H9 (cell line): ENCODE measurements around the gene CDCP2. TPM values are rescaled to one million over a fixed set of nuclear protein-coding genes. Genes with fewer than 3 reads are reported as not detected.

ENCODE experiments used
- DNase-seq: peaks from one replicate; pipeline ENCODE4 v3.0.0-alpha.2; 2017
- H2AFZ ChIP-seq: one replicate; pipeline ENCODE4 v1.6.1; 2013; ENCODE audit warnings: mild to moderate bottlenecking, low read length, control low read depth, moderate library complexity
- H2AK5ac ChIP-seq: 2 replicates; pipeline ENCODE4 v1.6.1; 2013; ENCODE audit warnings: low read length, control low read depth, mixed read lengths; ENCODE audit not compliant: insufficient read length
- H2BK120ac ChIP-seq: one replicate; pipeline ENCODE4 v1.6.1; 2013; ENCODE audit warnings: low read depth, mild to moderate bottlenecking, low read length, control low read depth, inconsistent platforms; ENCODE audit not compliant: poor library complexity, severe bottlenecking
- H2BK12ac ChIP-seq: 2 replicates; pipeline ENCODE4 v1.6.1; 2013; ENCODE audit warnings: low read length, control low read depth, mixed read lengths, low read depth; ENCODE audit not compliant: insufficient read length
- H2BK15ac ChIP-seq: 2 replicates; pipeline ENCODE4 v1.6.1; 2013; ENCODE audit warnings: low read depth, low read length, control low read depth
- H2BK20ac ChIP-seq: one replicate; pipeline ENCODE4 v1.6.1; 2013; ENCODE audit warnings: low read depth, mild to moderate bottlenecking, low read length, control low read depth, inconsistent platforms; ENCODE audit not compliant: poor library complexity, severe bottlenecking
- H2BK5ac ChIP-seq: 2 replicates; pipeline ENCODE4 v1.6.1; 2013; ENCODE audit warnings: low read length, control low read depth, mixed read lengths; ENCODE audit not compliant: insufficient read length
- H3K14ac ChIP-seq: 2 replicates; pipeline ENCODE4 v1.6.1; 2013; ENCODE audit warnings: low read length, control low read depth; ENCODE audit not compliant: insufficient read depth
- H3K18ac ChIP-seq: 2 replicates; pipeline ENCODE4 v1.6.1; 2013; ENCODE audit warnings: low read depth, mild to moderate bottlenecking, mixed read lengths, low read length, control low read depth; ENCODE audit not compliant: insufficient read length
- H3K23ac ChIP-seq: 2 replicates; pipeline ENCODE4 v1.6.1; 2013; ENCODE audit warnings: low read length, control low read depth, mixed read lengths, low read depth; ENCODE audit not compliant: insufficient read length
- H3K23me2 ChIP-seq: 2 replicates; pipeline ENCODE4 v1.6.1; 2013; ENCODE audit warnings: low read depth, mild to moderate bottlenecking, mixed read lengths, low read length, control low read depth; ENCODE audit not compliant: insufficient read length, poor library complexity, severe bottlenecking
- H3K27ac ChIP-seq: 2 replicates; pipeline ENCODE4 v1.5.1; 2013; ENCODE audit warnings: low read length, control low read depth, mixed read lengths, low read depth; ENCODE audit not compliant: insufficient read length
- H3K27me3 ChIP-seq: 2 replicates; pipeline ENCODE4 v1.6.1; 2013; ENCODE audit warnings: low read length, control low read depth, inconsistent platforms; ENCODE audit not compliant: insufficient read depth
- H3K4ac ChIP-seq: 2 replicates; pipeline ENCODE4 v1.6.1; 2013; ENCODE audit warnings: low read depth, mild to moderate bottlenecking, control low read depth, inconsistent platforms, low read length, moderate library complexity
- H3K4me1 ChIP-seq: 2 replicates; pipeline ENCODE4 v1.6.1; 2013; ENCODE audit warnings: low read length, control low read depth, inconsistent platforms; ENCODE audit not compliant: insufficient read depth
- H3K4me2 ChIP-seq: 2 replicates; pipeline ENCODE4 v1.6.1; 2013; ENCODE audit warnings: low read length, control low read depth, mixed read lengths; ENCODE audit not compliant: insufficient read length, insufficient read depth
- H3K56ac ChIP-seq: 2 replicates; pipeline ENCODE4 v1.6.1; 2013; ENCODE audit warnings: low read depth, mild to moderate bottlenecking, mixed read lengths, low read length, control low read depth; ENCODE audit not compliant: insufficient read length
- H3K79me1 ChIP-seq: 2 replicates; pipeline ENCODE4 v1.6.1; 2013; ENCODE audit warnings: low read depth, mild to moderate bottlenecking, moderate library complexity, low read length, control low read depth, inconsistent platforms; ENCODE audit not compliant: insufficient read depth, poor library complexity, severe bottlenecking
- H3K79me2 ChIP-seq: 2 replicates; pipeline ENCODE4 v1.6.1; 2013; ENCODE audit warnings: low read length, control low read depth, inconsistent platforms; ENCODE audit not compliant: insufficient read depth
- H3K9ac ChIP-seq: 2 replicates; pipeline ENCODE4 v1.6.1; 2013; ENCODE audit warnings: low read length, control low read depth, mixed read lengths; ENCODE audit not compliant: insufficient read length; ENCODE audit errors: extremely low read depth
- H3K9me3 ChIP-seq: one replicate; pipeline ENCODE4 v1.6.1; 2013; ENCODE audit warnings: low read depth, low read length, inconsistent platforms; ENCODE audit not compliant: control insufficient read depth
- H3T11ph ChIP-seq: one replicate; pipeline ENCODE4 v1.6.1; 2013; ENCODE audit warnings: mild to moderate bottlenecking, low read length, control low read depth, inconsistent platforms
- H4K20me1 ChIP-seq: one replicate; pipeline ENCODE4 v1.6.1; 2013; ENCODE audit not compliant: control insufficient read depth, insufficient read length, insufficient read depth
- H4K5ac ChIP-seq: 2 replicates; pipeline ENCODE4 v1.6.1; 2013; ENCODE audit warnings: low read depth, mild to moderate bottlenecking, mixed read lengths, low read length, control low read depth; ENCODE audit not compliant: insufficient read length
- H4K8ac ChIP-seq: replicated peaks from 2 replicates; pipeline ENCODE4 v1.6.1; 2013; ENCODE audit warnings: low read length, control low read depth, mixed read lengths, low read depth; ENCODE audit not compliant: insufficient read length
- H4K91ac ChIP-seq: 2 replicates; pipeline ENCODE4 v1.6.1; 2013; ENCODE audit warnings: low read depth, mild to moderate bottlenecking, moderate library complexity, mixed read lengths, low read length, control low read depth; ENCODE audit not compliant: insufficient read length
- H3K27ac Mint-ChIP-seq, 3 experiments: 2 replicates in 2 of 3; 3 replicates in 1 of 3; pipeline ENCODE4 v1.8.0; 2020 to 2021; ENCODE audit warnings: mixed read lengths in 3 of 3, mild to moderate bottlenecking in 1 of 3, moderate library complexity in 1 of 3
- H3K27me3 Mint-ChIP-seq: 2 replicates; pipeline ENCODE4 v1.8.0; 2021; ENCODE audit warnings: low read depth, mild to moderate bottlenecking, moderate library complexity, mixed read lengths
- H3K36me3 Mint-ChIP-seq, 3 experiments: 2 replicates in 2 of 3; 3 replicates in 1 of 3; pipeline ENCODE4 v1.8.0; 2020 to 2021; ENCODE audit warnings: low read depth in 3 of 3, mixed read lengths in 3 of 3; ENCODE audit not compliant: insufficient read depth in 1 of 3
- H3K4me1 Mint-ChIP-seq, 2 experiments: 2 replicates each; pipeline ENCODE4 v1.8.0; 2020; ENCODE audit warnings: mixed read lengths in 2 of 2
- H3K4me3 Mint-ChIP-seq, 2 experiments: 2 replicates in 1 of 2; 3 replicates in 1 of 2; pipeline ENCODE4 v1.8.0; 2020 to 2021; ENCODE audit warnings: mild to moderate bottlenecking in 2 of 2, mixed read lengths in 2 of 2, moderate library complexity in 1 of 2
- H3K9me3 Mint-ChIP-seq, 2 experiments: 2 replicates in 1 of 2; 3 replicates in 1 of 2; pipeline ENCODE4 v1.8.0; 2020; ENCODE audit warnings: mild to moderate bottlenecking in 2 of 2, mixed read lengths in 2 of 2, moderate library complexity in 1 of 2
- CTCF ChIP-seq: fragments of 200-600 bp; sonication (generic); conservative IDR thresholded peaks from 3 replicates; pipeline ENCODE4 v1.8.0; 2021; ENCODE audit warnings: antibody characterized with exemption, mild to moderate bottlenecking
- WGBS: extraction: QIAGEN DNeasy Blood & Tissue Kit; methylation state at CpG from one replicate; pipeline ENCODE4 v1.1.7; 2013; ENCODE audit warnings: missing lambda C conversion rate, low lambda C conversion rate, mixed read lengths; ENCODE audit not compliant: insufficient read length; ENCODE audit errors: extremely low coverage; 5-methylcytosine and 5-hydroxymethylcytosine counted together
- total RNA-seq: library from RNA; stranded (reverse); gene quantifications from 2 replicates; pipeline ENCODE4 v1.2.1, GENCODE V29; 2021

CDCP2 gene
- total RNA-seq, 1 experiment from 2014 or later = not detected

GRCh38 chr1:54107131-54107530 is 45.7 kb downstream of the CDCP2 start:
- no peak overlapping the region for H3K23ac ChIP-seq
- H3K9me3 ChIP-seq = no peaks in the 10 kb centered on the region
- H2BK20ac ChIP-seq = no peak overlapping the region
- H3K23me2 ChIP-seq = no peaks in the 10 kb centered on the region
- no peak overlapping the region for H3K14ac ChIP-seq
- Mint-ChIP-seq H3K27me3 (no peaks in the 10 kb centered on the region; the same call in 1 of the 2 replicates), H3K4me3 (no peak overlapping the region), H3K36me3 (0 out of 7 replicates have a peak, but pooled peaks cover 0 to 2% (median 0%) of the 10 kb centered on the region in 3 experiments), H3K4me1 (peaks cover 5 to 10% of the 10 kb centered on the region in 2 experiments; a peak in 2 of 4 replicates), H3K27ac (no peak overlapping the region; a peak in 1 of 7 replicates), H3K9me3 (no peaks in the 10 kb centered on the region)
- H3K4me2 ChIP-seq = no peak overlapping the region
- H3K79me1 ChIP-seq = no peaks in the 10 kb centered on the region
- H3K4me1 ChIP-seq = no peaks in the 10 kb centered on the region
- H4K91ac ChIP-seq = no peak overlapping the region
- H2BK120ac ChIP-seq = no peak overlapping the region
- H2AFZ ChIP-seq = no peak overlapping the region
- H3K27me3 ChIP-seq = no peaks in the 10 kb centered on the region
- no peak overlapping the region for H3K27ac ChIP-seq
- WGBS = no CpG with 5 or more reads among the region's 2 CpGs
- no peak overlapping the region for H2BK15ac ChIP-seq
- no peak overlapping the region for H3K9ac ChIP-seq
- no peak overlapping the region for H2AK5ac ChIP-seq
- no peak overlapping the region for H3K18ac ChIP-seq
- H4K20me1 ChIP-seq = no peaks in the 10 kb centered on the region
- H3K4ac ChIP-seq = no peak overlapping the region
- no peak overlapping the region for H3T11ph ChIP-seq
- no peak for TF ChIP-seq CTCF
- H2BK5ac ChIP-seq = no peak overlapping the region
- peak; percentile 26 for DNase-seq
- H3K79me2 ChIP-seq = no peaks in the 10 kb centered on the region
- H4K5ac ChIP-seq = no peak overlapping the region
- no peak overlapping the region for H2BK12ac ChIP-seq
- H4K8ac ChIP-seq = no peak overlapping the region
- H3K56ac ChIP-seq = no peak overlapping the region
